Upper lobe of left lung (tissue), 6 donors: Measurements from ENCODE around the gene NUP93. TPM values are rescaled to one million over a fixed set of nuclear protein-coding genes. Genes with fewer than 3 reads are reported as not detected.

ENCODE experiments used
- ATAC-seq, 2 donors: fragments of 200-7000 bp; cut with Tn5 transposase; one replicate each; pipeline ENCODE4 v1.9.1; 2022; ENCODE audit warnings: mild to moderate bottlenecking in 2 of 2, moderate library complexity in 2 of 2; ENCODE audit not compliant: low FRiP score in 2 of 2
- DNase-seq, 2 donors: peaks; one replicate each; pipeline ENCODE4 v3.0.0-alpha.2; 2019 to 2020
- H3K27ac ChIP-seq, 4 donors: fragments of 200-600 bp; sonication (generic); one replicate each; pipeline ENCODE4 v1.5.1; 2016 to 2019
- H3K27me3 ChIP-seq, 4 donors: fragments of 200-600 bp; sonication (generic); one replicate each; pipeline ENCODE4 v1.5.1; 2017 to 2019
- H3K36me3 ChIP-seq, 4 donors: fragments of 200-600 bp; sonication (generic); one replicate each; pipeline ENCODE4 v1.5.1; 2016 to 2019
- H3K4me1 ChIP-seq, 4 donors: fragments of 200-600 bp; sonication (generic); one replicate each; pipeline ENCODE4 v1.5.1; 2018 to 2019
- H3K4me3 ChIP-seq, 4 donors: fragments of 200-600 bp; sonication (generic); one replicate each; pipeline ENCODE4 v1.5.1; 2017 to 2019; ENCODE audit warnings: mild to moderate bottlenecking in 2 of 4, moderate library complexity in 1 of 4
- H3K9me3 ChIP-seq, 4 donors: fragments of 200-600 bp; sonication (generic); one replicate each; pipeline ENCODE4 v1.5.1; 2018 to 2019
- CTCF ChIP-seq, 6 experiments: fragments of 450-650 bp in 4 of 6; fragments of 200-600 bp in 2 of 6; sonication (generic) in 2 of 6; IDR thresholded peaks; one replicate each; pipeline ENCODE4 v1.5.1; 2016 to 2019; ENCODE audit warnings: antibody characterized with exemption in 6 of 6
- EP300 ChIP-seq, 4 donors: sonication (generic); formaldehyde crosslinking; IDR thresholded peaks; one replicate each; pipeline ENCODE4 v1.5.1; 2017; ENCODE audit warnings: antibody characterized with exemption in 4 of 4, control low read depth in 2 of 4
- POLR2A ChIP-seq, 4 donors: fragments of 450-650 bp; IDR thresholded peaks; one replicate each; pipeline ENCODE4 v1.5.1; 2016 to 2017; ENCODE audit warnings: antibody characterized with exemption in 4 of 4, mild to moderate bottlenecking in 2 of 4
- POLR2AphosphoS5 ChIP-seq, 2 donors: sonication (generic); formaldehyde crosslinking; IDR thresholded peaks; one replicate each; pipeline ENCODE4 v1.5.1; 2017; ENCODE audit warnings: antibody characterized with exemption in 2 of 2
- WGBS, 2 donors: methylation state at CpG; one replicate each; pipeline ENCODE4 v1.1.5; 2017 to 2018; 5-methylcytosine and 5-hydroxymethylcytosine counted together
- total RNA-seq, 6 donors: library from RNA; depleted of rRNA in 4 of 6; stranded (reverse); fragments of >200 nt in 4 of 6; gene quantifications; one replicate each; pipeline versions ENCODE4 v1.1.0 to v1.2.1, GENCODE V29; 2016 to 2021
- donor health status: DM: no; HTN: no; CAD: no; lungs with moderate emphysema.
- donor health status: DM: no; HTN: yes; CAD: no; lungs with severe emphysema.

NUP93 gene
- total RNA-seq, 6 donors from 2014 or later: 30.9 to 57.3 (median 45.3) TPM

DNA sequence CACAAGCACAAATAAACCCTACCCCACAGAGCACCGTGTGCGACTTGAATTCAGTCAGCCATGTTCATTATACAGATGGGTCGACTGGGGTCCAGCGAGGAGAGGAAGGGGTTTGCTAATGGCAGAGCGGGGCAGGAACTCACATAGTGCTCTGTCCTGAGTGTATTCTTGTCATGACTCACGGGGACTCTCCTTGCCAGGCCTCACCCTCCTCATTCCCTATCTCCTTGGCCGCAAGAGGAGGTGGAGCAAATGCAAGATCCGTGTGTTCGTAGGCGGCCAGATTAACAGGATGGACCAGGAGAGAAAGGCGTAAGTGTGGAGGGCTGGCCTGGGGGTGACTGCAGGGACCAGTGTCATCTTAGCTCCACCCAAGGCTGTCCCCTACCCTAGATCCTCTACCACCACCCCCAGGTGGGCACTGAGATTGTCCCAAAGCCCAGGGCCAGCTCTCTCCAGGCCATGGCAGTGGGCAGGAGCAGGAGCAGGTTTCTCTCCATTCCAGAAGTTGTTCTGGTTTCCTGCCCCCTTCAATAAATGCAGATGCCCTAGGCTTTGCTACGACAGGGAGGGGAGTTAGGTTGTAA is 164.5 kb downstream of the NUP93 start:
- WGBS, 2 donors: 92% methylated on average over 12 of the region's 12 CpGs
- Histone ChIP-seq H3K36me3 (no peaks in the 10 kb centered on the region), H3K4me3 (no peak overlapping the region), H3K4me1 (no peaks in the 10 kb centered on the region), H3K27ac (no peak overlapping the region), H3K27me3 (no peaks in the 10 kb centered on the region), H3K9me3 (no peaks in the 10 kb centered on the region)
- ATAC-seq: no peak
- DNase-seq: no peak
- no peak for TF ChIP-seq CTCF (IDR thresholded peaks at IDR 0.05)
- TF ChIP-seq POLR2A (IDR thresholded peaks at IDR 0.05): no peak
- TF ChIP-seq EP300 (IDR thresholded peaks at IDR 0.05): no peak
- TF ChIP-seq POLR2AphosphoS5 (IDR thresholded peaks at IDR 0.05): no peak

DNA sequence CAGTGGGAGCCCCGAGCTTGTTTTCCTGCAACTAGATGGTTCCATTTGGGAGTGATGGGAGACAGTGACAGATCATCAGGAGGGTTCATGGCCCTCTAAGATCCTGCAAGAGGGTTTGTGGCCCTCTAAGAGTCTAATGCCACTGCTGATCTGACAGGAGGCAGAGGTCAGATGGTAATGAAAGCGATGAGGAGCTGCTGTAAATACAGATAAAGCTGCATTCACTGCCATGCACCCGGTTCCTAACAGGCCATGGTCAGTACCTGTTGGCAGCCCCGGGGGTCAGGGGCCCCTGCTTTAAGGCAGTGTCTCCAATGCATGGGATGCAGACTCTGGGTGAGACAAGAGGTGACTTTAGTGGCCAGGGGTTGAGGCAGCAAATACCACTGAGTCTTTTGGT is 165.9 kb downstream of the NUP93 start:
- Histone ChIP-seq H3K4me3 (no peak overlapping the region), H3K27ac (no peak overlapping the region), H3K27me3 (no peaks in the 10 kb centered on the region), H3K9me3 (no peaks in the 10 kb centered on the region), H3K4me1 (no peaks in the 10 kb centered on the region), H3K36me3 (no peaks in the 10 kb centered on the region)
- ATAC-seq: no peak
- DNase-seq: no peak
- WGBS, 2 donors: 69 to 81% methylated on average over 4 of the region's 4 CpGs
- TF ChIP-seq POLR2A (IDR thresholded peaks at IDR 0.05): no peak
- no peak for TF ChIP-seq EP300 (IDR thresholded peaks at IDR 0.05)
- TF ChIP-seq CTCF (IDR thresholded peaks at IDR 0.05): no peak
- TF ChIP-seq POLR2AphosphoS5 (IDR thresholded peaks at IDR 0.05): no peak

GRCh38 chr16:56896244-56896643 is 166.3 kb downstream of the NUP93 start:
- Histone ChIP-seq H3K9me3 (no peaks in the 10 kb centered on the region), H3K4me3 (no peak overlapping the region), H3K27ac (no peak overlapping the region), H3K36me3 (no peaks in the 10 kb centered on the region), H3K4me1 (no peaks in the 10 kb centered on the region), H3K27me3 (no peaks in the 10 kb centered on the region)
- no peak for ATAC-seq
- DNase-seq: no peak
- TF ChIP-seq POLR2A (IDR thresholded peaks at IDR 0.05) (no peak), EP300 (IDR thresholded peaks at IDR 0.05) (no peak), POLR2AphosphoS5 (IDR thresholded peaks at IDR 0.05) (no peak), CTCF (IDR thresholded peaks at IDR 0.05) (no peak)
- WGBS, 2 donors: 84 to 100% methylated on average over 1 to 3 of the region's 3 CpGs

GRCh38 chr16:56897026-56897799 is 167.3 kb downstream of the NUP93 start:
- WGBS, 2 donors: 89 to 92% methylated on average over 7 to 8 of the region's 8 CpGs
- Histone ChIP-seq H3K27me3 (no peaks in the 10 kb centered on the region), H3K4me1 (no peaks in the 10 kb centered on the region), H3K9me3 (no peaks in the 10 kb centered on the region), H3K4me3 (no peak overlapping the region), H3K36me3 (no peaks in the 10 kb centered on the region), H3K27ac (no peak overlapping the region)
- ATAC-seq: no peak
- DNase-seq: no peak
- TF ChIP-seq POLR2A (IDR thresholded peaks at IDR 0.05) (no peak), CTCF (IDR thresholded peaks at IDR 0.05) (no peak), POLR2AphosphoS5 (IDR thresholded peaks at IDR 0.05) (no peak)

DNA sequence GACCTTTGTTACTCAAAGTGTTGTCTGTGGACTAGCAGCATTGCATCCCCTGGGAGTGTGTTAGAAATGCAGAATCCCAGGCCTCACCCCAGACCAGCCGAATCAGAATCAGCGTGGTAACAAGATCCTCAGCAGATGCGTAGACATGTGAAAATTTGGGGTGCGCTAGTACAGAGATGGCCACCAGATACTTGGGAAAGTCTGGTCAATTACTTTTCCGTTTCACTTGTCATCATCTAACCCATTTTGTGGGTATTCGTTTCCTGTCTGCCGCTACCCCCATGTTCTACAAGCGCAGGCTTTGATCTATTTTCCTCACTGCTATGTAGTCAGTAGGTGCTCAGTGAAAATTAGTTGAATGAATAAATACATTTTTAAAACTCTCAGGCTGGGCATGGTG is 168.9 kb downstream of the NUP93 start:
- TF ChIP-seq EP300 (IDR thresholded peaks at IDR 0.05) (no peak), CTCF (IDR thresholded peaks at IDR 0.05) (no peak), POLR2A (IDR thresholded peaks at IDR 0.05) (no peak), POLR2AphosphoS5 (IDR thresholded peaks at IDR 0.05) (no peak)
- WGBS, 2 donors: 69 to 74% methylated on average over 8 of the region's 8 CpGs
- H3K36me3 ChIP-seq: no peaks in the 10 kb centered on the region
- DNase-seq: no peak
- no peaks in the 10 kb centered on the region for H3K4me1 ChIP-seq
- H3K4me3 ChIP-seq: no peak overlapping the region
- H3K27me3 ChIP-seq: no peaks in the 10 kb centered on the region
- no peaks in the 10 kb centered on the region for H3K9me3 ChIP-seq
- no peak for ATAC-seq
- H3K27ac ChIP-seq: no peak overlapping the region
